Fibroblast of lung (primary cell): ENCODE data around the gene CFAP126.
"Not testable (repeated sequence)": the region's sequence is repeated elsewhere in the genome, so short reads cannot be mapped to it uniquely, and the experiment has no call there.

Experiments used
- CTCF ChIP-seq, 2 donors: IDR thresholded peaks in 1 of 2; conservative IDR thresholded peaks in 1 of 2; 1 replicate in 1 of 2; 2 replicates in 1 of 2; pipeline ENCODE4 v1.5.1; 2011 to 2012; ENCODE audit warnings: low read length in 2 of 2, control low read depth in 1 of 2, inconsistent platforms in 1 of 2, low read depth in 1 of 2, mild to moderate bottlenecking in 1 of 2
- EZH2 ChIP-seq: IDR thresholded peaks from 2 replicates; pipeline ENCODE4 v1.5.1; 2012; ENCODE audit warnings: low read length, control low read depth, mild to moderate bottlenecking; ENCODE audit errors: missing control alignments

GRCh38 chr1:161397038-161397437, 29.4 kb upstream of the CFAP126 start:
- TF ChIP-seq CTCF (conservative IDR thresholded peaks at IDR 0.05 in 1 of 2, IDR thresholded peaks at IDR 0.05 in 1 of 2; ENCODE audit: low read depth in 1 of 2, low read length in 2 of 2); EZH2: not testable (repeated sequence)
